K562 (cell line): ENCODE results near the gene SLC25A40. TPM values are rescaled to one million over a fixed set of nuclear protein-coding genes. Genes with fewer than 3 reads are reported as not detected.

Experiments used
- BMI1 ChIP-seq: fragments of 150-350 bp; IDR thresholded peaks from 2 replicates; pipeline ENCODE4 v1.6.1; 2014; ENCODE audit warnings: low read length
- DMBX1 ChIP-seq: fragments of 250-450 bp; sonication (Bioruptor Pico); IDR thresholded peaks from 2 replicates; pipeline ENCODE4 v1.8.0; 2022; ENCODE audit warnings: inconsistent platforms, mild to moderate bottlenecking, moderate library complexity, borderline replicate concordance
- ERF ChIP-seq: fragments of 450-650 bp; formaldehyde crosslinking; IDR thresholded peaks from 2 replicates; pipeline ENCODE4 v1.4.0; 2020; ENCODE audit warnings: mild to moderate bottlenecking, mixed read lengths
- GTF2A2 ChIP-seq: IDR thresholded peaks from 2 replicates; pipeline ENCODE4 v1.6.1; 2016; ENCODE audit warnings: mild to moderate bottlenecking, missing genetic modification characterization, missing compliant biosample characterization
- KAT7 ChIP-seq: sonication (generic); formaldehyde crosslinking; IDR thresholded peaks from 2 replicates; pipeline ENCODE4 v1.8.0; 2022; ENCODE audit warnings: missing genetic modification reagents, mild to moderate bottlenecking, borderline replicate concordance
- MEIS2 ChIP-seq: fragments of 450-650 bp; IDR thresholded peaks from 2 replicates; pipeline ENCODE4 v1.6.1; 2014; ENCODE audit warnings: mild to moderate bottlenecking; ENCODE audit not compliant: partially characterized antibody
- MLLT1 ChIP-seq, 2 experiments: fragments of 450-650 bp; IDR thresholded peaks; 2 replicates each; pipeline ENCODE4 v1.6.1; 2016
- NUFIP1 ChIP-seq: fragments of 450-650 bp; IDR thresholded peaks from 2 replicates; pipeline ENCODE4 v1.6.1; 2018; ENCODE audit not compliant: partially characterized antibody
- PHF8 ChIP-seq: fragments of 200-600 bp; sonication (generic); IDR thresholded peaks from 2 replicates; pipeline ENCODE4 v1.6.1; 2012; ENCODE audit warnings: mixed run types, mild to moderate bottlenecking, inconsistent platforms, low read length, moderate library complexity, borderline replicate concordance
- POLR2AphosphoS5 ChIP-seq: IDR thresholded peaks from 2 replicates; pipeline ENCODE4 v1.6.1; 2011; ENCODE audit warnings: mild to moderate bottlenecking, low read depth, low read length, moderate library complexity; ENCODE audit not compliant: control insufficient read depth, insufficient read depth
- RFX5 ChIP-seq: IDR thresholded peaks from 2 replicates; pipeline ENCODE4 v1.6.1; 2011; ENCODE audit warnings: low read depth, mild to moderate bottlenecking, improper control_type of control experiment, low read length
- SAFB ChIP-seq: fragments of 200-400 bp; formaldehyde crosslinking; IDR thresholded peaks from 2 replicates; pipeline ENCODE4 v1.6.1; 2017; ENCODE audit warnings: low read depth, low read length, borderline replicate concordance
- SMARCB1 ChIP-seq: IDR thresholded peaks from 2 replicates; pipeline ENCODE4 v1.6.1; 2011; ENCODE audit warnings: improper control_type of control experiment, low read depth; ENCODE audit not compliant: insufficient read length
- TEAD4 ChIP-seq, 2 experiments: sonication (generic) in 1 of 2; formaldehyde crosslinking in 1 of 2; IDR thresholded peaks; 2 replicates each; pipeline versions ENCODE4 v1.6.1 to v1.8.0; 2012 to 2022; ENCODE audit warnings: borderline replicate concordance in 1 of 2, inconsistent platforms in 1 of 2, low read length in 1 of 2, mild to moderate bottlenecking in 1 of 2, missing genetic modification reagents in 1 of 2
- TSHZ1 ChIP-seq: fragments of 250-450 bp; sonication (Bioruptor Pico); IDR thresholded peaks from 2 replicates; pipeline ENCODE4 v1.4.0; 2020; ENCODE audit warnings: mild to moderate bottlenecking, moderate library complexity
- ZBTB11 ChIP-seq, 3 experiments: fragments of 200-800 bp in 1 of 3; fragments of 250-450 bp in 1 of 3; fragments of 450-650 bp in 1 of 3; sonication (Bioruptor Pico) in 1 of 3; sonication (Bioruptor generic) in 1 of 3; formaldehyde crosslinking in 1 of 3; IDR thresholded peaks; 2 replicates each; pipeline versions ENCODE4 v1.6.1 to v1.8.0; 2016 to 2022; ENCODE audit warnings: mild to moderate bottlenecking in 2 of 3, missing genetic modification characterization in 2 of 3, missing compliant biosample characterization in 1 of 3, moderate library complexity in 1 of 3
- ZNF197 ChIP-seq: fragments of 200-800 bp; sonication (Bioruptor generic); IDR thresholded peaks from 2 replicates; pipeline ENCODE4 v1.6.1; 2016; ENCODE audit warnings: low read depth, missing genetic modification characterization, missing compliant biosample characterization
- polyA plus RNA-seq, 8 experiments: library from polyadenylated mRNA; depleted of rRNA in 4 of 8; stranded (reverse) in 5 of 8; unstranded in 3 of 8; fragments of >200 nt; fragmentation: Nextera tagmentation in 2 of 8; fragmentation: Illumina TruSeq in 1 of 8; extraction: Ambion mirVana in 2 of 8; extraction: Trizol in 1 of 8; gene quantifications; 2 replicates each; pipeline versions ENCODE4 v1.2.1 to v1.2.3, GENCODE V29; 2011 to 2014; ENCODE audit warnings: inconsistent platforms in 1 of 8, missing spikeins in 1 of 8
- total RNA-seq, 7 experiments: library from RNA; depleted of rRNA in 6 of 7; stranded (reverse); fragments of >200 nt in 6 of 7; fragmentation: Illumina TruSeq in 2 of 7; extraction: Trizol in 2 of 7; gene quantifications; 2 replicates each; pipeline versions ENCODE4 v1.2.1 to v1.2.3, GENCODE V29; 2011 to 2021; ENCODE audit warnings: low replicate concordance in 1 of 7

SLC25A40 gene
- total and polyA plus RNA-seq, 9 of the 15 experiments (the other 6 are each of a cell fraction or from before 2014, with no cell fraction given), result 6.7 to 44.0 (median 26.5) TPM

GRCh38 chr7:87876040-87876868, at the start of gene SLC25A40, which contains the start of gene DBF4 (continued):
- TF ChIP-seq ZNF197 (CRISPR knock-in tag) (0 out of 2 replicates have a peak, but pooled peaks have one; percentile 10), POLR2AphosphoS5 (peak; percentile 86), TSHZ1 (CRISPR knock-in tag) (no peak), GTF2A2 (0 out of 2 replicates have a peak, but pooled peaks have one; percentile 43), TEAD4 (IDR thresholded peaks at IDR 0.05; ENCODE audit: low read length) (peak; percentile 53), TEAD4 (CRISPR knock-in tag; IDR thresholded peaks at IDR 0.05; ENCODE audit: borderline replicate concordance) (no peak), MLLT1 (IDR thresholded peaks at IDR 0.05) (0 out of 4 replicates have a peak, but pooled peaks of 1 of the 2 experiments have one; percentile 7), MEIS2 (peak; percentile 57), ERF (0 out of 2 replicates have a peak, but pooled peaks have one; percentile 4), KAT7 (no peak; the same call in 1 of the 2 replicates), PHF8 (peak; percentile 88), SAFB (peak; percentile 97), RFX5 (no peak), NUFIP1 (no peak), SMARCB1 (no peak), DMBX1 (peak; percentile 32; the same call in 1 of the 2 replicates), BMI1 (no peak), ZBTB11 (CRISPR knock-in tag; IDR thresholded peaks at IDR 0.05) (peak in 1 of 3 experiments; percentile 91; a peak in 1 of 6 replicates)
